Measurements from ENCODE around the gene IFT88.

IFT88 gene, protein sequence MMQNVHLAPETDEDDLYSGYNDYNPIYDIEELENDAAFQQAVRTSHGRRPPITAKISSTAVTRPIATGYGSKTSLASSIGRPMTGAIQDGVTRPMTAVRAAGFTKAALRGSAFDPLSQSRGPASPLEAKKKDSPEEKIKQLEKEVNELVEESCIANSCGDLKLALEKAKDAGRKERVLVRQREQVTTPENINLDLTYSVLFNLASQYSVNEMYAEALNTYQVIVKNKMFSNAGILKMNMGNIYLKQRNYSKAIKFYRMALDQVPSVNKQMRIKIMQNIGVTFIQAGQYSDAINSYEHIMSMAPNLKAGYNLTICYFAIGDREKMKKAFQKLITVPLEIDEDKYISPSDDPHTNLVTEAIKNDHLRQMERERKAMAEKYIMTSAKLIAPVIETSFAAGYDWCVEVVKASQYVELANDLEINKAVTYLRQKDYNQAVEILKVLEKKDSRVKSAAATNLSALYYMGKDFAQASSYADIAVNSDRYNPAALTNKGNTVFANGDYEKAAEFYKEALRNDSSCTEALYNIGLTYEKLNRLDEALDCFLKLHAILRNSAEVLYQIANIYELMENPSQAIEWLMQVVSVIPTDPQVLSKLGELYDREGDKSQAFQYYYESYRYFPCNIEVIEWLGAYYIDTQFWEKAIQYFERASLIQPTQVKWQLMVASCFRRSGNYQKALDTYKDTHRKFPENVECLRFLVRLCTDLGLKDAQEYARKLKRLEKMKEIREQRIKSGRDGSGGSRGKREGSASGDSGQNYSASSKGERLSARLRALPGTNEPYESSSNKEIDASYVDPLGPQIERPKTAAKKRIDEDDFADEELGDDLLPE

GRCh38 chr13:20566898-20567874 lies at the start of gene IFT88:
Gene IFT88, plus strand, starts transcription at chr13:20567157. Its CDS starts 7,229 bp downstream, at chr13:20574386.
- DNase-seq: peak; percentile 76 to 92 (median 89)

DNA sequence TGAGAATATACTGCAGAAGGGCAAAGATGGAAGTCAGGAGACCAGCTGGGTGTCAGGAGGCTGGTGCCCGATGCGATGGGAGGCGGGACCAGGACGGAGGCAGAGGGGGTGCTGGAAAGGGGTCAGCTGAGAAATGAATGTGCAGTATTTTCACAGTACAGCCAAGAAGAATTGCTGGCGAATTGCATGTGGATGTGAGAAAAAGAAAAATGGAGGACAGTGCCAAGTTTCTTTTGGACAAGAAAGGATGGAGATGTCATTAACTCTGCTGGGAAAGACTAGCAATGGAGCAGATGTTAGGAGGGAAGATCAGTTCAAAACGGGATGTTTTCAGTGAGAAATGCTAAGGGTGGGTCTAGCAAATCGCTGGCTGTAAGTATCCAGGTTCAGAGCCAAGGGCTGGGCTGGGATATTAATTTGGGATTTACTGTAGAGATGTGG lies 48.3 kb upstream of the IFT88 start:
- DNase-seq: no peak

- no peak for DNase-seq
Measured at GRCh38 chr13:20519875-20520274, 47.1 kb upstream of the IFT88 start.

GRCh38 chr13:20521364-20522115 lies 45.4 kb upstream of the IFT88 start:
- no peak for DNase-seq

DNA sequence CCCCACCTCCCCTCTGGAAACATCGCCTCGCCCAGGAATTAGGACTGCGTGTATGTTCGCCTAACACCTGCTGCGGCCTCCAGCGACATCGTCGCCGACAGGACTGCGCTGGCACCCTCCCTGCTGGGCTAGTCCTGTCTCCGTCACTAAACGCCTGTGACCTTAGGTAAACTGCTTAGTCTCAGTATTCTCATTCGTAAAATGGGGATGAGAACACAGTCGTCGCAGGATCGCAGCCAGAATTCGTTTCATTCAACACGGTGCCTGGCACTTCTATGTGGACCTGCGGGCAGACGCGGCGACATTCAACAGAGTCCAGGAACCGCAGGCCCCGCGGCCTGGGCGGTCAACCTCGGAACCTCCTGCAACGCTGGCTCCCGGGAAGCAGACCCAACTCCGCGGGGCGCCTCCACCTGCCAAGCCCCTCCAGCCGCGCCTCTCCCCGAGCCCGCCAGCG lies 41.8 kb upstream of the IFT88 start:
- peak in 1 of 3 experiments; percentile 75 for DNase-seq

- DNase-seq: peak; percentile 51 to 82 (median 76)
Measured at GRCh38 chr13:20525601-20526544, 41.1 kb upstream of the IFT88 start, which contains the start of gene CRYL1. Gene CRYL1, minus strand, starts transcription at chr13:20525857. Its CDS starts 63 bp downstream, at chr13:20525794.

DNA sequence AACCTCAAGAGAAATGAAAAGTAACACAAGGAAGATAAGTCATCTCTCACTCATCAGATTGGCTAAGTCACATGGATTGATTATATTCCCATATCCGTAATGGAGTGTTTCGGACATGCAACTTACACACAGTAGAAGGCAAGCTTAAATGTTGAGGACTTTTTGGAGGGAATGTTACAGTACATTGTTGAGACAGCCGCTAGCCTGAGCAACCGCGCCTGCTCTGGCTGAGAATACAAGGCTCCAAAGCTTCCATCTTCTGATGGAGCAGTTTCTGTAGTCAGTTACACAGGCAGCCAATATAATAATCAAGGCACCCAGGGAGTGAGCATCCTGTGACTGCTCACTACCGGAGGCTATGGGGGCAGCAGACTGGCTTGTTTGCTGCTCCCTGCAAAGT lies 40.3 kb upstream of the IFT88 start:
- DNase-seq: peak in 2 of 3 experiments; percentile 11 to 55

DNA sequence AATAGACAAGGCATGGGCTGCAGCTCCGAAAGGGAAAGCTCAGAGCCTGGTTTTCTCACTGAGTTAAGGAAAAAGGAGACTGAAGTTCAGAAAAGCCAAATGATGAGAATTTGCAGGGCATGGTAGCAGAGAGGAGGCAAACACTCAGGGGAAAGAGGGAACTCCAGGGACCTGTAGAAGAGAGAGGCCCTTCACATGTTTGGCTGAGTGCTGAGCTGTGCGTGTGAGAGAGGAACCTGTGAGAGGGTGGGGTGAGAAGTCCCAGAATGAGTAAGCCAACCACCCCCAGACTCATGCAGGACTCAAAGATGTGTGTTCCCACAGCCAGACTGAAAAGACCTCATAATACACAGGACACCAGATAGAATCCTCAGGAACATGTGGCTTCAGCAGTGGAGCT lies 38.5 kb upstream of the IFT88 start:
- no peak for DNase-seq

- no peak for DNase-seq
Measured at GRCh38 chr13:20534038-20534608, 32.8 kb upstream of the IFT88 start.

DNA sequence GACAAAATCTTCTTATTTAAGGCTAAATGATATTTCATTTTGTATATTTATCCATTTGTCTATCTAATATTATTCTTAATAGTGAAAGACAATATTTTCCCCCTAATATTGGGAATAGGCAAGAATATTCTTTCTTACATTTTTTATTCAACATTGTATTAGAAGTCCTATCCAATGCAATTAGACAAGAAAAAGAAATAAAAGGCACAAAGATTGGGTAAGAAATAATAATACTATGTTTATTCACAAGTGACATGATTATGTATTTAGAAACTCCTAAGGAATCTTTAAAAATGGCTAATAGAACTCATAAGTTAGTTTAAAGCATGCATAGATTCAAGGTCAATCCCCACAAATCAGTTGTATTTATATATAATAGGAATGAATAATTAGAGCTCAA lies 30.0 kb upstream of the IFT88 start:
- no peak for DNase-seq

GRCh38 chr13:20544201-20544923 lies 22.6 kb upstream of the IFT88 start:
- DNase-seq: no peak

DNA sequence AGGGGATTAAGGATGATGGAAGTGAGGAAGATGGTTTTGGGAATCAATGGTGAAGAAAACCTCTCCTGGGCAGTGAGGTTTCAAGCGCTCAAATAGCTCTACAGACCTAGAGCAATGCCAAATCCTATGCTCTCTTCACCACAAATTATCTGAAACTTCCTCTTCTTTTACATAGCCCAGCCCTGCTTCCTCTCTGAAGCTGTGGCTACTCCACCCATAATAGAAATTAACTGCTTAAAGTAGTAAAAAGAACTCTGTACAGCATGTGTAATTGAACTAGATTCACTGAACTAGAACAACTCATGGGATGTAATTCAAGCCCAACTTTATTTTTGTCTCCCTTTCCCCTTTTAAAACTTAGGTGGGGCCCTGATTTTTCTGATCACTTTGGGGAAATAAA lies 20.4 kb upstream of the IFT88 start:
- DNase-seq: no peak

DNA sequence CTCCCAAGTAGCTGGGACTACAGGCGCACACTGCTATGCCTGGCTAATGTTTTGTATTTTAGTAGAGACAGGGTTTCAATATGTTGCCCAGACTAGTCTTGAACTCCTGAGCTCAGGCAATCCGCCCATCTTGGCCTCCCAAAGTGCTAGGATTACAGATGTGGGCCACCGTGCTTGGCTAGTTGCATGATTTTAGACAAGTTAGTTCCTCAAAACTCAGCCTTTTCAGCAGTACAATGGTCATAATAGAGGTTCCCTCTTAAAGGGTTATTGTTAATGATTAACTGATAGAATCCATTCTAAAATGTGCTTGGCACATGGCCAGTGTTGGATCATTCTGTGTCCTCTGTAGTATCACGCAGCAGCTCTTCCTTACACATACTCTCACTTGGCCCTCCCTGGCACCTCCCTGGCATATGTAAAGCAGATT lies 19.5 kb upstream of the IFT88 start:
- no peak for DNase-seq

DNA sequence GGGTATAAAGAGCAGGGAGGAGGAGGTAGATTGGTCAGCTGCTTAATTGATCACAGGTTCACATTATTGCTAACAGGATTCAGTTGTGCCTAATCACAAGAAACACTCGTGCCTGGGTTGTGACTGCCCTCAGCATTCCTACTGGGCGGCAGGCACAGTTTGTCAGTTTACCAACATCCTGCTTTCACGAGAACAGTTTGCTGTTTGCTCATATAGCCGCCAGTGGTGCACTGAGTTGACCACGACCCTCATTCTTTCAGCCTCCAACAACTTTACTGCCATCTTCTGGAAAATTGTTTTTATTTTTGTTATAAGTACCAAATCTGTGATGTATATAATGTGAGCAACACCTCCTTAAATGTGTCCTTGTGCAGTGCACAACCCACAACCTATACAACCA lies 16.2 kb upstream of the IFT88 start:
- no peak for DNase-seq

GRCh38 chr13:20553311-20553710 lies 13.6 kb upstream of the IFT88 start:
- DNase-seq: no peak

DNA sequence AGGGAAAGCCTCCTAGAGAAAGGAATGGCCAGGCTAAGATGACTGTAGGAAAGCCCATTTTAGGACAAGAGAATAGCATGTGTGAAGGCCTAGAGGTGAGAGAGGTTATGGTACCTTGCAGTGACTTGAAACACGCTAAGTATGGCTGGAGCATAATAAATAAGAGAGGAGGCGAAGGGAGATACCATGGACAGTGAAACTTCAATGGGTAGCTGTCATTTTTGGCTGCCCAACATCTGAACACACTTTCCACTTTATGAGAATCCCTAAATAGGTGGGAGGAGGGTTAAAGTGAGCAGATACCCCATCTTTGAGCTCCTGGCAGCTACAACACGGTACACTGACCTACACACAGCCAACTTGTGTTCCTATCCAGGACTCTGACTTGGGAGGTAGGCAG lies 8.0 kb upstream of the IFT88 start:
- no peak for DNase-seq

DNA sequence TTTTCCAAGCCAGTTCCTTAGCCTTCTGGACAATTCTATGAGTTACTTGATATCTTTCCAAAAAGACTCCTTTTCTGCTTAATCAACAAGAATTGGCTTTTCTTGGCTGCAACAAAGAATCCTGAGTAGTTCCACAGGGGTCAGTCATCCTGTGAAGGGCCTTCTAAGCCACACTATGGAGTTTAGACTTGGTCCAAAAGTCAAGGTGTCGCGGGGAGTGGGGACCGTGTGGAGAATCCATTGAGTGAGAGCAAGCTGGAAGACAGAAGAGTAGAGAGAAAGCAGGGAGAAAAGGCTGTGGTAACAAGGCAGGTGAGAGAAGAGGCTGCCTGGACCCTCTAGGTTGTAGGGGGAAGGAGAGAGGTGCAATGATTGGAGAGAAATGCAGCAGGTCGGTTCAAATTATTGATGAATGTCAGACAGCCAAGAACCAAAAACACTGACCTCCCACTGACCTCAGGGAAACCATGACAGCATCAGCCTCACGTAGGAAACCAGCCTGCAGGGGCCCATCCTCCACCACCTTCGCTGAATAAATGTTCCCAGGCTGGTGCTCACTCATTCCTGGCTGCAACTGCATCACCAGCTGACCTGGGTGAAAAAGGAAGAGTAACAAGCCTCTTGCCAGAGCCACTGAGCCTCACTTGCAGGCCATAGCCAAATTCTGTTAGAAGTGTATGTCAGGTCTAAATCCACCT lies 7.1 kb upstream of the IFT88 start:
- DNase-seq: no peak

- DNase-seq: no peak
Measured at GRCh38 chr13:20561741-20562140, 5.2 kb upstream of the IFT88 start.

Measured in NCI-H1417 (cell line).